TTC549 (cell line): ENCODE results near the gene UBP1.
"Not testable (repeated sequence)": the region's sequence is repeated elsewhere in the genome, so short reads cannot be mapped to it uniquely, and the experiment has no call there.

Experiments
- FAIRE-seq: peaks from 2 replicates; lab custom pipeline; 2012; peaks lifted over from hg19 to GRCh38; lab: Jason Lieb, UNC

The UBP1 gene

DNA sequence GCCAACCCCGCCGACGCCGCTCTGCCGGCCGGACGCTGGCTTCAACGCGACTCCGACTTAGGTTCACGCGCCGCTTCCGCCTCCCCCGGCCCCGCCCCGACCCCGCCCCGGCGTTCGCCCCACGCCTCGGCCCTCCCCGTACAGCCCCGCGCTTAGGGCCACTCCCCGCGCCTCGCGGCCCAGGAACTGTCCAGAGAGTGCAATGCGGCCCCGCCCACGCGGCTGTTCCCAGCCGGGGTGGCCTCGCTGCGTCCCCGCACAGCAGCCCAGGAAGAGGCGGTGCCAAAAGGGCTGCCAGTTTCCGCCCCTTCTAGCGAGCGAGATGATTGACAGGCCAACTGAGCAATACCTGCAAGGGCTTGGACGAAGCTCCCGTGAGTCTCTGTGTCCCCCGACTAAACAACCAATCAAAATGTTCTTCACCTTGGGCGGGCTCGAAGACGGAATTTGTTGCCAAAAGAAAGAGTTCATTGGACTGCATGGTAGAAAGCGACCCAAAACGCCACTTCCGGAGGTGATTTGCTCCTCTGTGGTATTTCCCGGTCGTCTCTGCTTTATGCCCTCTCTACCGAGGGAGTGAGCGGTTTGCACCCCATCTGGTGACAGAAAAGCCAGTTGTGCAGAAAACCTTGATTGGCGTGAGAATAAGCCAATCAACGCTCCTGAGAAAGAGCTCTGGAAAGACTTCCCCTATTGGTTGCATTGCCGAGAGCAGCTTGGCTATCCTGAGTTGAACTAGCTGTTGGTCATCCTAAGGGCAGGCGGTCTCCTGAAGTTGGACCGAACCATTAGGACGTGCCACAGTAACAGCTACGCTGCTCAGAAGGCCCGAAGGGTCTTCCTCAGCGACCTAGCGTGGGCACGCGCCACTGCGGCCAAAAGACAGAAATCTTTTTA is at the start of gene UBP1:
TSS of gene UBP1 (minus strand) at position 78 of the 897 bp plus-strand sequence. CDS start 557 bp downstream, outside the sequence.
- FAIRE-seq, result peak; percentile 98

- no peak for FAIRE-seq
Measured at GRCh38 chr3:33488683-33489082, 48.5 kb upstream of the UBP1 start.

GRCh38 chr3:33488246-33488645 is 48.0 kb upstream of the UBP1 start:
- FAIRE-seq, result no peak

DNA sequence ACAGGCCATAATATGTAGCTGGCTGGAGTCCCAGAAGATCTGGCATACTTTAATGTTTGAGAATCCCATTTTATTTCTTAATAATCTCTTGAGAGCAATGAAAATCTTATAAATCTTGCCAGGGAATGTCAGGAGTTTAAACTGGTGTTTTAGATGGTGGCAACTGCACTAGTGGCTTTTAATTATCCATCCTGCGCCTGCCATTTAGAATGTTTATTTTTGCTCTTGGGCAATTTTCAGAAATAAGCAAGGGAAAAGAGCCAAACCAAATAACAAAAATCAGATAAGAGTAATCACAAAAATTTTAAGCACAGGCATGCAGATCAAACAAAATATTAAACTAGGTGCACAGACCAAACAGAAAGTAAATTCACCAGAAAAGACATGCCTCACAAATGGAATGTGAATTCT is 41.9 kb upstream of the UBP1 start:
- FAIRE-seq, result no peak

- FAIRE-seq, result no peak
Measured at GRCh38 chr3:33474896-33475295, 34.7 kb upstream of the UBP1 start.

- no peak for FAIRE-seq
Measured at GRCh38 chr3:33473813-33474212, 33.6 kb upstream of the UBP1 start.

- FAIRE-seq, result no peak
Measured at GRCh38 chr3:33467786-33468185, 27.6 kb upstream of the UBP1 start.

GRCh38 chr3:33461097-33461496 is 20.9 kb upstream of the UBP1 start:
- FAIRE-seq, result no peak

DNA sequence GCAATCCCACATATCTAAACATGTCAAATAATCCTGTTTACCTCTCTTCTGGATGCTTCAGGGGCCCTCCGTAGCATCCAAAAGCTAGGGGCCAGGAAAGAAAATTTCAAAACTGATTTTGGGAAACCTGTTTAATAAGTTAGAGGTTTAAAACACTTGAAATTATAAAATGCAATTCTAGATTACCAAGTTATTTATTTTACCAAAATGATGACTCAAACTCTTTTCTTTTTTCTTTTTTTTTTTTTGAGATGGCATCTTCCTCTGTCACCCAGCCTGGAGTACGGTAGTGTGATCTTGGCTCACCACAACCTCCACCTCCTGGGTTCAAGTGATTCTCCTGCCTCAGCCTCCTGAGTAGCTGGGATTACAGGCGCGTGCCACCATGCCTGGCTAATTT is 19.4 kb upstream of the UBP1 start:
- FAIRE-seq, result not testable (repeated sequence)

DNA sequence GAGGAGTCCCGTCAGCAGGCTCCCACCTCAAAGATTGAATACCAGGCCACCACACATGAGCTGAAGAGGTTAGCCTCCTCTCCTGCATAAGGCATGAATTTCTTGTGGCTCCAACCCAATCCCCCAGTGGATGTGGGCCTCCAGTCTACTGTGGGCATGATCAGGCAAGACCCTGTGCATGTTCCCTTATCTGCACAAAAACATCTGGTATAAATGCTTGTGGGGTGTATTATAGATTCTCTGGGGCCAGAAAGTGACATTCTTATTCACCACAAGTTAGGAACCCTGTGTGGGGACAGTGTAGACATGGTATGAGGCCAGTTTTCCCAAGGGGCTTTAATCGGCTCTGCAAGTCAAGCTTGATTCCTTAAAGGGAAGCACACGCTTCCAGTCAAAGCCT is 18.2 kb upstream of the UBP1 start:
- no peak for FAIRE-seq

GRCh38 chr3:33456756-33457155 is 16.6 kb upstream of the UBP1 start:
- no peak for FAIRE-seq

DNA sequence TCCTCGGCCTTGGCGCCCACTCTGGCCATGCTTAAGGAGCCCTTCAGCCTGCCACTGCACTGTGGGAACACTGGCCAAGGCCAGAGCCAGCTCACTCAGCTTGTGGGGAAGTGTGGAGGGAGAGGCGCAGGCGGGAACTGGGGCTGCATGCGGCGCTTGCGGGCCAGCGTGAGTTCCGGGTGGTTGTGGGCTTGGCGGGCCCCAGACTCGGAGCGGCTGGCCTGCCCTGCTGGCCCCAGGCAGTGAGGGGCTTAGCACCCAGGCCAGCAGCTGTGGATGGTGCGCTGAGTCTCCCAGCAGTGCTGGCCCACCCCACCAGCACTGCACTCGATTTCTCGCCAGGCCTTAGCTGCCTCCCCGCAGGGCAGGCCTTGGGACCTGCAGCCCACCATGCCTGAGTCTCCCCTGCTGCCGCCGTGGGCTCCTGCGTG is 13.1 kb upstream of the UBP1 start:
- FAIRE-seq, result no peak

GRCh38 chr3:33451994-33452393 is 11.8 kb upstream of the UBP1 start:
- FAIRE-seq, result not testable (repeated sequence)

DNA sequence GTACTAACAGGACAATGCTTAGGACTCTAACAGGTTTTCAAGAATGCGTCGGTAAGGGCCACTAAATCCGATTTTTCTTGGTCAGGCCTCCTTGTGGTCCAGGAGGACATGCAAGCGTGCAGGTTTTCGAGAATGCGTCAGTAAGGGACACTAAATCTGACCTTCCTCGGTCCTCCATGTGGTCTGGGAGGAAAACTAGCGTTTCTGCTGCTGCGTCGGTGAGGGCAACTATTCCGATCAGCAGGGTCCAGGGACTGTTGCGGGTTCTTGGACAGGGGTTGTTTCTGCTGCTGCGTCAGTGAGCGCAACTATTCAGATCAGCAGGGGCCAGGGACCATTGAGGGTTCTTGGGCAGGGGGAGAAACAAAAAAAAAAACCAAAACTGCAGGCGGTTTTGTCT is 7.8 kb upstream of the UBP1 start:
- no peak for FAIRE-seq

DNA sequence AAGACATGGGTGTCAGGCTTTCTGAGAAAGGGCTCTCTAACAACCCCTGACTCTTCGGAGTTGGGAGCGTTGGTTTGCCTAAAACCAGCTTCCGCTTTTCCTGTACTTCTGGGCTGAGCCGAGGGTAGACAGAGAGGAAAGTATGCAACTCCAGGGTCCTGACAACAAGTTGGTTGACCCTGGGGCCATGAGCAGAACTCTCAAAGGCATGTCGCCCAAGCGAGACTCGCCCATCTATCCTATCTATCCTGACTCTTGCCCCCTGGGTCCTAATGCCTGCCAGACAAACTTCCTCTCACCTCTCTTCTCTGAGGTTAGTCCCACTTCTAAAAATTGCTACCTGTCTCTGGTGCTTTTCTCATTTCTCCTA is 7.0 kb upstream of the UBP1 start:
- FAIRE-seq, result not testable (repeated sequence)

- no peak for FAIRE-seq
Measured at GRCh38 chr3:33442190-33442589, 2.0 kb upstream of the UBP1 start.

DNA sequence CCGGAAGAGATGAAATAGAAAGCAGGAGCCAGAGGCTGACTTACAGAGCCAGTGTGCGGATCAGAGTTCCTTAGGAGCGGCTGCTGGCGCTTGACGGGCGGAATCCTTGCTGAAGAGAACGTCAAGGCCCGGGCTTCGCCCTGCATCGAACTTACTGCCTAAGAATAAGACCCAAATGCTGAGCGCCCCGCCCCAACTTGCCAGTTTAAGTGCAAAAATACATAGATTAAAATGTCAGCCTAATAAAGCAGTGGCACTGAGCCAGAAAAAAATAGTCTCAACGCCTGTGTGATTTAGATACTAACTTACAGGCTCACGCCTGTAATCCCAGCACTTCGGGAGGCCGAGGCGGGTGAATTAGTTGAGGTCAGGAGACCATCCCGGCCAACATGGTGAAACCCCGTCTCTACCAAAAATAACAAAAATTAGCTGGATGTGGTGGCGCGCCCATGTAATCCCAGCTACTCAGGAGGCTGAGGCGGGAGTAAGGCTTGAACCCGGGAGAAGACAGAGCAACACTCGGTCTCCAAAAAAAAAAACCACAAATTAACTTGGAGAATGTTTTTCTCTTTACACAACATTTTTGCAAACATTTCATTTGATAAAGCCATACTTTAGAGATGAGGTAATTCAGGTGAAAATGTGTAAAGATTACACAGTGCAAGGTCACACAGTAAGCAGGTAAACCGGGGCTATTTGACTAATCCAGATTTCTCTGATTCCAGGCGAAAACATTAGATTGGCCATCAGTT is 1.2 kb upstream of the UBP1 start:
- FAIRE-seq, result no peak

DNA sequence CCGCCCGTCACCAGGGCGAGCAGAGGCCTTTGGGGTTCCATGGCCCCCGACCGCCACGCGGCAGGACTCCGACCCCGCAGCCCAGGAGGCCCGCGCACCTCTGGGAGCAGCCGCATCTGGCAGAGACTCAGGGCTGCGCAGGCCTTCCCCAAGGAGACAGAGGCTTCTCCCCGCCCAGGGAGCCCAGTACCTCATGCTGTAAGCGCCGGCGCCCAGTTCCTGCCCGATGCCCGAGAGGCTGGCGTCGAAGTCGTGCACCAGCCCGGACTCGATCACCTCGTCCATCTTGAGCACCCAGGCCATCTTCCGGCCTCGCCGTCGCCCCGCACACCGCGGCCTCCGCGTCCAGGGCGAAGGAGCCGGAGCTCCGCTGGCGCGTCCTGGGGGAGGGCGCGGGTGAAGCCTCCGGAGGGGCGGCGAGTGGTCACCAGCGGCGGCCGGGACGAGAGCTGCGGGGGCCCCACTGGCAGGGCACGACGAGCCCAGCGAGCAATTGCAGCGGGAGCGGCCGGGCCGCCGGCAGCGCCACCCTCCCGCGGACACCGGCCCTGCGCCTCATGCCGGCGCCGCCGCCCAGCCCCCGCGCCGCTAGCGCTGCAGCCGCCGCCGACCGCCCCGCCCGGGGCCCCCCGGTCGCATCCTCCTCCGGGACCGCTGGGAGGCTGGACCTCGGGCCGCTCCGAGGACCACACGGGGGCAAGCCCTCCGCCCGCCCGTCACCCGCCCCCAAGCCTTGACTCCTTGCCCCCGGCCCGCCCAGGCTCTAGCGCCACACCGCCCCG is 468 bp downstream of the UBP1 start:
- FAIRE-seq, result no peak

DNA sequence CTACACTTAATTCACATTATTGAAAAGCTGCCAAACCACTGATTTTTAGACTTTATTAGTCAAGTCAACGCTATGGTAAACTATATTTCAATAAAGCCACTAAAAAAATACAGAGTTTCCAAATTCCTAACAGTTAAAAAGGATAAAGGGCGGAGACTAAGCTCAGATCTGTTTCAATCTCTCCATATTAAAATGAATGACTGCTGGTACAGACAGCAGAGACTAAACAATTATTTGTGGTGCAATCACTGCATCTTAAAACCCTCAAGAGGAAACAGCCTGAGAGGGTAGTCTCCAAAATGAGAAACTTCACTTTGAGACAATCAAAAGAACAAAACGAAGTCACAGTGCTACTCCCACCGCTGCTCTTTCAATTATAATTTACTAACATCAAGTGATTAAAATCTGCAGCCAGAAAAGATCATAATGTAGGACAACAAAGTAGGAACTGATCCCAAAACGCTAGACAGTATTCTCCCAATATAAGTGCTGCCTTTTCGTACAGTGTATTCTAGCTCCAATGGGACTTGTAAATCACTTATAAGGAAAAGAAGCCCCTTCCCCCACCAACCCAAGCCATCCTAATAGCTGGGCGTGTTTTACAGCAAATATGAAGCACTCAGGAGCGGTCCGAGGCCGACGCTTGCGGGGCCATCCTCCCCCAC is 1.2 kb downstream of the UBP1 start:
- FAIRE-seq, result no peak

GRCh38 chr3:33438284-33438668 is 1.9 kb downstream of the UBP1 start:
- FAIRE-seq, result no peak

DNA sequence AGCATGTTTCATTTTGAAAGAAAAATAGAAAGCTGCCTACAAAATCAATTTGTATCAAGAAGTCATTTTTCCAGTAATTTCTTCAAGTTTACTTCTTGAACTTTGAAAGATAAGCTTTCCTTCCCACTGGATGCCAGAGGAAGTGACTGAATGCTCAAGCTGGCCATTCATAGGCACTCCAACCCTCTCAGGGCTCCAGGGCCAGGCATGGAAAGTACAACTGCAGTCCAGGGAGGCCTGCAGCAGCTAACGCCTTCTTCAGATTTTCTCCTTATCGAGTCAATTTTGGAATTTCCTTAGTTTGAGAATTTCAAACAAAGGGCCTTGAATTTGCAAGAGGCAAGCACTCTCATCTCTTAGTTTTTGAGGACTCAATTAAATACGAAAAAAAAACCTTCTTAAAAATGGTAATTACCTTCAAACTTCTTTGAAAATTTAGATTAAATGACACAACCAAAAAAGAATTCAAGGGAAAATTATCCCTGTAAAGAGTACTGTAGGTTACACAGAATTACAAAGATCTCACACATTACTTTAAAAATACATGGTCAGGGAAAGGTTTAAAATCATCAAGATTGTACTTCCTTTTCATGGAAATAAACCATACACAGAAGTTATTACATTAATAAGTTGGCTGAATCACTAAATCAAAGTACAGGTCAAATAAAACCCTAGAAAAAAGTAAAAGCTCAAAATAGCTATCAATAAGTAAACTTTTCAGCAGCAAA is 2.5 kb downstream of the UBP1 start:
- FAIRE-seq, result no peak
